Measurements from ENCODE around the gene LRRC59.

DNA sequence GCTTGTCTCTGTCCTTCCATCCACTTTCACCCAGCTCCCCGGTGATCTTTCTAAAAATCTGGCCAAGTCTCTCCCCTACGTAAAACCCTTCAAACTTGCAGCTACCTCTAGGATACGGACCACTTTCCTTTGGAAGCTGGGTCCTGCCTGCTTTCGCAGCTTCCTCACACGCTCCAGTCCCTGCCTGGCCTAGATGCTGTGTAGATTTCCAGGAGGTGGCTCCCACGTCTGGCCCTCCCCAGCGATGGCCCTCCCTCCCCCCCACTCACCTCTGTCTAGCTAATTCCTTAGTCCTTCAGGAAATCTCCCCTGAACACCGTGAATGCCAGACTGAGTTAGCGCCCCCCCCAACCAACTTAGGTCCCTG, 579 bp upstream of the LRRC59 start:
- TF ChIP-seq, protein P1, sequence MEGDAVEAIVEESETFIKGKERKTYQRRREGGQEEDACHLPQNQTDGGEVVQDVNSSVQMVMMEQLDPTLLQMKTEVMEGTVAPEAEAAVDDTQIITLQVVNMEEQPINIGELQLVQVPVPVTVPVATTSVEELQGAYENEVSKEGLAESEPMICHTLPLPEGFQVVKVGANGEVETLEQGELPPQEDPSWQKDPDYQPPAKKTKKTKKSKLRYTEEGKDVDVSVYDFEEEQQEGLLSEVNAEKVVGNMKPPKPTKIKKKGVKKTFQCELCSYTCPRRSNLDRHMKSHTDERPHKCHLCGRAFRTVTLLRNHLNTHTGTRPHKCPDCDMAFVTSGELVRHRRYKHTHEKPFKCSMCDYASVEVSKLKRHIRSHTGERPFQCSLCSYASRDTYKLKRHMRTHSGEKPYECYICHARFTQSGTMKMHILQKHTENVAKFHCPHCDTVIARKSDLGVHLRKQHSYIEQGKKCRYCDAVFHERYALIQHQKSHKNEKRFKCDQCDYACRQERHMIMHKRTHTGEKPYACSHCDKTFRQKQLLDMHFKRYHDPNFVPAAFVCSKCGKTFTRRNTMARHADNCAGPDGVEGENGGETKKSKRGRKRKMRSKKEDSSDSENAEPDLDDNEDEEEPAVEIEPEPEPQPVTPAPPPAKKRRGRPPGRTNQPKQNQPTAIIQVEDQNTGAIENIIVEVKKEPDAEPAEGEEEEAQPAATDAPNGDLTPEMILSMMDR (IDR thresholded peaks at IDR 0.05), result no peak
- TF ChIP-seq POLR2A (IDR thresholded peaks at IDR 0.05) (no peak), EP300 (IDR thresholded peaks at IDR 0.05) (no peak)

All from sigmoid colon (tissue), 4 donors.